HT-29 (cell line): ENCODE results near the gene RBP3. TPM values are rescaled to one million over a fixed set of nuclear protein-coding genes. Genes with fewer than 3 reads are reported as not detected.

ENCODE experiments used
- DNase-seq: peaks from one replicate; pipeline ENCODE4 v3.0.0-alpha.2; 2015; ENCODE audit warnings: low spot score
- total RNA-seq: library from RNA; depleted of rRNA; stranded (reverse); fragments of >200 nt; shearing (Covaris generic); gene quantifications from 2 replicates; pipeline ENCODE4 v1.2.3, GENCODE V29; 2014

RBP3 gene
- total RNA-seq, 1 experiment from 2014 or later, result 0.20 TPM

DNA sequence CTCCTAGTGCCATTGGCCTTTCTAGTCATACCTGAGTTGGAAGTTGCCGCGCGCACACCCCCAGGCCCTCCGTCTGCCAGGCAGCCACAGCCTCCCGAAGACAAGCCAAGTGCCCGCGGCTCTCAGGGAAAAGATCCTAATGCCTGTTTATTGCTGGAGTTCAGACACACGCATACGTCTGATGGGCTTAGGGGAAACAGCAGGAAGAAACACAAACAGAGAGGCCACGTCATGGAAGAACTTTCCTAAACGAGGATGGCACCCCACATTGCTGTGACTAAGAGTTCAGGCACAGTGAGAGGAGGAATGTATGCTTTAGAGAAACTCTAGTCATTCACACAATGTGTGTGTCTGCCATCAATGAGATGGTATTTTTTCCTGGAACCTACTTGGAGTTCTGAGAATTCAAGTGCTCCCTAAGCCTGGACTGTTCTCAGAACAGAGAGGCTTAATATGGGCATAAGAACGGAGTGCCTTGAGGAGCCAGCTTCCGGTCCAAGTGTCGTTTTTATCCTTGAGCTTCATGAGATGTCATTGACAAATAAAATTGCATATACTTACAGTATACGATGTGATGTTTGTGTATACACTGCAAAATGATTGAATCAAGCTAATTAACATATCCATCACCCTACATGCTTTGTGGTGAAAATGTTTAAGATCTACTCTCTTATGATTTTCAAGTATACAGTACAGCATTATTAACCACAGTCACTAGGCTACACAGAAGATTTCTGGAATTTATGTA lies 11.6 kb upstream of the RBP3 start:
- no peak for DNase-seq

- DNase-seq, result no peak
Observed at GRCh38 chr10:47337310-47337709, 10.9 kb upstream of the RBP3 start.

DNA sequence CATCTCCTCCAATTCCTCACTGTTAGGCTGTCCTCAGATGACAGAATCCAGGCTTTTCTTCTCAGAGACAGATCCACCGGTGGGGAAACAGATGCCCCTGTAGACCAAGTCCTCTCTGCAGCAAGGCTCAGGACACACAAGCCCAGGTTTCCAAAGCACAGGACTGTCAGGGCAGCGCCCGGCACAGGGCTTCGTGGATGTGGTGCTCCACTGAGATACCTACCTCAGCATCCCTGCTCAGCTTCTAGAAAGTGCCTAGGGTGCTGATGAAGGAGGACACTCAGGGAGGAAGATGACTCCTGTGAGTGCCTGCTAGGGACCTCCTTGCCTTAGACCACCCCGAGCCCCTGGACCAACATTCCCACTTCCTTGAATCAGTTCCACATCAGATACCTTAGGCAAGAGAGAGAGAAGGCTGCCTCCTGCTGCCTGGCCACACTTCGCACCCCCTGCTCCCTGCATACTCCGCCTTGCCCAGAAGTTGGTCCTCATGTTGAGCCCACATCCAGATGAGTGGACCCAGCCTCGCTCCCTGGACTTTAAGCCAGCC lies 8.9 kb upstream of the RBP3 start:
- DNase-seq, result no peak

DNA sequence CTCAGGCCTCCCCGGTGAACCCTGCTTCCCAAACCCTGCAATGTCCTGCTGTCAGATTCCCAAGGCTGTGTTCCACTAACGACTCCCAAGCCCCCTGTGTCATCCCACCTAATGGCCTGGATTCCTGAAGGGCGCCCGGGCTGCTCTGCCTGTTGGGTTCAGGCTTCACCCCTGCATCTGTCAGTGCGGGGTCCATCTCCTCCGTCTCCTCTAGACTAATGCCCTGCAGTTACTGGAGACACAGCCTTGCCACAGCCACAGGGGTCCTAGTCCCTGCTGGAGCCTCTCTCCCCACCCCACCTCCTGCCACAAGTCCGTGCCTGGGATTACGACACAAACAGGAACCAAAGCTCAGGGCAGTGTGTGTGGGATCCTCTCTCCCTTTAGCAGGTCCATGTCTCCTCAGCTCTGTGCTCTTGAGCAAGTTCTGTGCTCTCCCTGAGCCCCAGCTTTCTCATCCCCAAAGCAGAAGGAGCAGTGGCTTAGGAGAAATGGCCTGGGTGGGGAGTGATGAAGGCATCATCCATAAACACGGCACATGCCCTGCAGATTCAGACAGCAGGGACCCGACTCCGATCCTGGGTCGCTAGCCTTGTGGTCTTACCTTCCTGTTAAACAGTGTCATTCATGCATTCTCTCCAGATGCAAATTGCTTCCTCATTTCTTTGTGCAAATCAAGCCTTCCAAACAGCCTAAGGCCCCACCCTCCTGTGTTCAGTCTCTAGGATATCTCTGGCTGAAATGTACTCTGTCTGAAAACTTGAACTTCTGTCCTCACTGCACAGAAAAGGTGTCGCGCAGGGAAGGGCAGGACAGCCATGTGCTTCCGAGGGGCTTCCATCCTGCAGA lies 8.2 kb upstream of the RBP3 start:
- no peak for DNase-seq

GRCh38 chr10:47340608-47341170 lies 7.5 kb upstream of the RBP3 start:
- DNase-seq, result peak; percentile 76

DNA sequence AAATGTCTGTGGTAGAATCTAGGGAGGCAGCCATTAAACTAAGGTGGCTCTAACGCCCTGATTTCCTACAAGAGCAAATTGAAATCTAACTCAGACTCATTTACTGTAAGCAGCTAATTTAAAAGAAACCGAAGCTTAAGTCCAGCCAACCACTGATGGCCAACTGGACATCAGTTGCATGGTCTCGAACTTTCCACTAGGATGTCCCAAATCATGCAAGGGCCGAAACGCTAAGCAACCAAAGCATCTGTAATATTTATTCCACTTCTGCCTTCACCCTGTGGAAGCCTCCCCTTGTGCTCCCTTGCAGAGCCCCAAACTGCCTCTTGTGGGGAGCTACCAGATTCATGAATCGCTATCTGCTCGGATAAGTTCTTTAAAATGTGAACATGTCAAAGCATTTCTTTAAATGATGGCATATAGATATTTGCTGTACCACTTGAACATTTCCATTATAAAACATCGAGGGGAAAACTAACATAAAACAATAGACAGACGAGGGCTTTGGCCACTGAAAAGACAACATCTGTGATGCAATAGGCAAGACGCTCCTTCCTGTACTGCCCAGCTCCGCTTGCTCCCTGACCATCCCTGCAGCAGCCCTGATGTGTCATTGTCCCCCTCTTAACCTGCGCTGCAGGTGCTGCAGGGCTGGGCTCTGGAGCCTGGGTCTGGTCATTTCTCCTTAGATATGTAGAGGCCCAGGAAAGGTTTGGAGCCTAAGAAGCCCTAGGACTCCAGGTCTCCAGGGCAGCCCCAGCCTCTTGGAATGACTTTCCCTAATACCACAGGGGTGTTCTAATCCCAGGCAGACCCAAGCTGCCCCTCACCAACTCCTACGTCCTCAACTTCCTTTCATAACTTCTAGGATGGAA lies 2.9 kb upstream of the RBP3 start:
- DNase-seq, result no peak

- DNase-seq, result peak; percentile 47
Observed at GRCh38 chr10:47346581-47347302, 1.4 kb upstream of the RBP3 start.

- DNase-seq, result no peak
Observed at GRCh38 chr10:47347303-47347675, 874 bp upstream of the RBP3 start.

DNA sequence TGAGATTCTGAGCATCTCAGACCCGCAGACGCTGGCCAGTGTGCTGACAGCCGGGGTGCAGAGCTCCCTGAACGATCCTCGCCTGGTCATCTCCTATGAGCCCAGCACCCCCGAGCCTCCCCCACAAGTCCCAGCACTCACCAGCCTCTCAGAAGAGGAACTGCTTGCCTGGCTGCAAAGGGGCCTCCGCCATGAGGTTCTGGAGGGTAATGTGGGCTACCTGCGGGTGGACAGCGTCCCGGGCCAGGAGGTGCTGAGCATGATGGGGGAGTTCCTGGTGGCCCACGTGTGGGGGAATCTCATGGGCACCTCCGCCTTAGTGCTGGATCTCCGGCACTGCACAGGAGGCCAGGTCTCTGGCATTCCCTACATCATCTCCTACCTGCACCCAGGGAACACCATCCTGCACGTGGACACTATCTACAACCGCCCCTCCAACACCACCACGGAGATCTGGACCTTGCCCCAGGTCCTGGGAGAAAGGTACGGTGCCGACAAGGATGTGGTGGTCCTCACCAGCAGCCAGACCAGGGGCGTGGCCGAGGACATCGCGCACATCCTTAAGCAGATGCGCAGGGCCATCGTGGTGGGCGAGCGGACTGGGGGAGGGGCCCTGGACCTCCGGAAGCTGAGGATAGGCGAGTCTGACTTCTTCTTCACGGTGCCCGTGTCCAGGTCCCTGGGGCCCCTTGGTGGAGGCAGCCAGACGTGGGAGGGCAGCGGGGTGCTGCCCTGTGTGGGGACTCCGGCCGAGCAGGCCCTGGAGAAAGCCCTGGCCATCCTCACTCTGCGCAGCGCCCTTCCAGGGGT lies 703 bp downstream of the RBP3 start:
- DNase-seq, result no peak

- DNase-seq, result no peak
Observed at GRCh38 chr10:47349516-47349915, 1.4 kb downstream of the RBP3 start.

- DNase-seq, result no peak
Observed at GRCh38 chr10:47349941-47350371, 1.8 kb downstream of the RBP3 start.

DNA sequence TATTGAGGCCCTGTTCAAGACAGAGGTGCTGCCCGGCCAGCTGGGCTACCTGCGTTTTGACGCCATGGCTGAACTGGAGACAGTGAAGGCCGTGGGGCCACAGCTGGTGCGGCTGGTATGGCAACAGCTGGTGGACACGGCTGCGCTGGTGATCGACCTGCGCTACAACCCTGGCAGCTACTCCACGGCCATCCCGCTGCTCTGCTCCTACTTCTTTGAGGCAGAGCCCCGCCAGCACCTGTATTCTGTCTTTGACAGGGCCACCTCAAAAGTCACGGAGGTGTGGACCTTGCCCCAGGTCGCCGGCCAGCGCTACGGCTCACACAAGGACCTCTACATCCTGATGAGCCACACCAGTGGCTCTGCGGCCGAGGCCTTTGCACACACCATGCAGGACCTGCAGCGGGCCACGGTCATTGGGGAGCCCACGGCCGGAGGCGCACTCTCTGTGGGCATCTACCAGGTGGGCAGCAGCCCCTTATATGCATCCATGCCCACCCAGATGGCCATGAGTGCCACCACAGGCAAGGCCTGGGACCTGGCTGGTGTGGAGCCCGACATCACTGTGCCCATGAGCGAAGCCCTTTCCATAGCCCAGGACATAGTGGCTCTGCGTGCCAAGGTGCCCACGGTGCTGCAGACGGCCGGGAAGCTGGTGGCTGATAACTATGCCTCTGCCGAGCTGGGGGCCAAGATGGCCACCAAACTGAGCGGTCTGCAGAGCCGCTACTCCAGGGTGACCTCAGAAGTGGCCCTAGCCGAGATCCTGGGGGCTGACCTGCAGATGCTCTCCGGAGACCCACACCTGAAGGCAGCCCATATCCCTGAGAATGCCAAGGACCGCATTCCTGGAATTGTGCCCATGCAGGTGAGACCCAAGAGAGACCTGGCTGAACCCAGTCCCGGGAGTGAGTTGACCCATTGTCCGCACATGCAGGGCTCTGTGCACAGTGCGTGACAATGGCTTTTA lies 2.8 kb downstream of the RBP3 start:
- DNase-seq, result no peak

DNA sequence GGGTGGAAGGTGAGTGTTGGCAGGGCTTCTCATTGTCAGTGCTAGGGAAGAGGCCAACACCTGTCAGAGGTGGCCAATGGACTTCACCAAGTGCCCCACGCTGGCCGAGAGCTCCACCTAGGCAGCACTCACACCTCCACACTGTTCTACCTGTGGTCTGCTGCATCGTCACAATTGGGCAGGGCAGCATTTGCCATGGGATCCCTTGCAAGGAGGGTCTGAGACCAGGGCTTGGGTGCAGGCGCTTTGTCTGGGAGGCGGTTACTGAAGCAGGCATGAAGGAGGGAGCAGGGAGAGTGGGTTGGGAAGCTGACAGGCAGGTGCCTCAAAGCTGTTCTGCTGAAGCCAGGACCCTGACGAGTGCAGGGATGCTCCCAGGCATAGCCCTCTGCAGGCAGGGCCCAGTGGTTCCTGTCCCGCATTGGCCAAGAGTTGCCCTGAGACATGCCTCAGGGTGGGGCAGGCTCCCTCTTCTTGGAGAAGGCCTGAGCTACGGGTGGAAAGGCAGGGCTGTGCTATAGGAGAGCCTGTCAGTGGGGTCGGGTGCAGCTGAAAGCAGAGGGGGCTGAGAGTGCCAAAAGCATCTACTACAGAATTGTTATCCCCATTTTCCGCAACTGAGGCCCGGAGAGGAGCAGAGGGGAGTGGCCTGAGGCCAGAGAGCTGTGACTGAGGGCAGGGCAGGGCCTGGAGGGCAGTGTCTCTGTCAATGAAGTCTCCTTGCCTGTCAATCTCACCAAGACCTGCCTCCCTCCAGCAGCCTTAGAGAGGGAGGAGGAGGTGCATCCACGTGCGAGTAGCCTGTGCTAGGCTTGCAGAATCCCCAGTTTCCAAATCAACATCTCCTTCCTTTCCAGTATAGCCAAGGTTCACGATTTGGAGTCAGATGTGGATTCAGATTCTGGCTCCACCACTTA lies 4.0 kb downstream of the RBP3 start:
- DNase-seq, result no peak

GRCh38 chr10:47353351-47353750 lies 5.2 kb downstream of the RBP3 start:
- DNase-seq, result no peak

DNA sequence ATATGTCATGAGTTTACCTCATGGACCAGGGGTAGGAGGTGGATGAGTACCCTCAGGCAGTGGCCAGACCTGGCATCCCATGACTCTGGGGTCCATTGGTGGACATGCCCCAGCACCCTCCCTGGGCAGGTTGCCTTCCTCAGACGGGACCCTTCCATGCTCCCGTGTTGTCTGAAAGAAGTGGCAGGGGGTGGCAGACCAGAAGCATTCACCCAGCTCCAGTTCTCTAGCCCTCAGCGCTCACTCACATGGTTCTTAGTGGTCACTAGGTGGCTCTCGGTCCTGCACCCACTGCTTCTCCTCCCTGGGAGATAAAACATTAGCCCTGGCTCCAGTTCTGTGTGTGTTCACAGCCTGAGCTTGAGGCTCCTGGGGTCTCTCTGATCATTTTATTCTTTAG lies 6.0 kb downstream of the RBP3 start:
- DNase-seq, result peak; percentile 59

DNA sequence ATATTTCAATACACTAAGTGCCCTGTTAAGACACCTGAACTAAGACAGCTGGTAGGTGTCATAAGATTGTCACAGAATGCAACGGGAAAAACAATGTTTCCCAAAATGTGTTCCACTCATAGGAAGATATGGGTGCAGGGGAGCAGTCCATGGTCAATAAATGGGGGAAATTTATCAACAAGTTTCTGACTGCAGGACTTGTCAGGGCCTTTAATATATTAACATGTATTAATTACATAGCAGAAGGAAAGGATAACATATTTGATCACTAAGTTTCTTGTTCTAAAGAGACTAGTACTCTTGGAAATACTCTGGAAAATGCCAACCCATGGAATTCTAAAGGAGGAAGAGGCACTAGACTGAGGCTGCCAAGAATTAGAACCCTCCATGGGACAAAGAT lies 6.7 kb downstream of the RBP3 start:
- DNase-seq, result no peak

GRCh38 chr10:47356708-47357107 lies 8.5 kb downstream of the RBP3 start:
- no peak for DNase-seq
